Stimulated activated CD8-positive, alpha-beta memory T cell treated with anti-CD3 and anti-CD28 coated beads, Interleukin-2, amount 100 ng/mL, for 48 hours (primary cell): ENCODE measurements around the gene PSMD6.

ENCODE experiments used
- DNase-seq, 2 donors: peaks; one replicate each; pipeline ENCODE4 v3.0.0-alpha.2; 2020; ENCODE audit warnings: low read depth in 2 of 2

The PSMD6 gene

GRCh38 chr3:63977893-63978292, 45.4 kb downstream of the PSMD6 start:
- no peak for DNase-seq

- no peak for DNase-seq
These were observed 46.5 kb downstream of the PSMD6 start for GRCh38 chr3:63976872-63977200.

GRCh38 chr3:63976161-63976871, 47.0 kb downstream of the PSMD6 start:
- DNase-seq = no peak

GRCh38 chr3:63975723-63976122, 47.6 kb downstream of the PSMD6 start:
- no peak for DNase-seq

- no peak for DNase-seq
These were observed 48.8 kb downstream of the PSMD6 start for GRCh38 chr3:63974451-63974850.

- DNase-seq = no peak
These were observed 49.9 kb downstream of the PSMD6 start for GRCh38 chr3:63973406-63973805.

GRCh38 chr3:63972987-63973386, 50.3 kb downstream of the PSMD6 start:
- no peak for DNase-seq

- no peak for DNase-seq
These were observed 51.1 kb downstream of the PSMD6 start for GRCh38 chr3:63972196-63972595.

- DNase-seq = no peak
These were observed 52.4 kb downstream of the PSMD6 start for GRCh38 chr3:63970631-63971475.

- DNase-seq = no peak
These were observed 53.4 kb downstream of the PSMD6 start for GRCh38 chr3:63969876-63970275.

GRCh38 chr3:63968612-63969350, 54.5 kb downstream of the PSMD6 start:
- DNase-seq = no peak

- DNase-seq = no peak
These were observed 55.4 kb downstream of the PSMD6 start for GRCh38 chr3:63967675-63968611.

GRCh38 chr3:63966871-63967270, 56.4 kb downstream of the PSMD6 start:
- no peak for DNase-seq

GRCh38 chr3:63966007-63966406, 57.3 kb downstream of the PSMD6 start:
- DNase-seq = no peak

GRCh38 chr3:63964681-63965485, 58.4 kb downstream of the PSMD6 start:
- DNase-seq = no peak

GRCh38 chr3:63963496-63963895, 59.8 kb downstream of the PSMD6 start:
- no peak for DNase-seq

GRCh38 chr3:63961891-63962290, 61.4 kb downstream of the PSMD6 start:
- no peak for DNase-seq
